Measurements from ENCODE around the gene ERC1.

GRCh38 chr12:968545-968944 is 22.5 kb upstream of the ERC1 start:
- TF ChIP-seq CTCF (conservative IDR thresholded peaks at IDR 0.05; ENCODE audit: low read depth, low read length) (no peak), POLR2A (IDR thresholded peaks at IDR 0.05; ENCODE audit: low read depth, low read length) (no peak), CEBPB (IDR thresholded peaks at IDR 0.05; ENCODE audit: low read depth, low read length) (no peak), RFX5 (IDR thresholded peaks at IDR 0.05; ENCODE audit: low read depth, low read length) (no peak), RAD21 (IDR thresholded peaks at IDR 0.05; ENCODE audit: low read length) (no peak)
